ENCODE results near the gene CFAP46.
"Not testable (repeated sequence)": the region's sequence is repeated elsewhere in the genome, so short reads cannot be mapped to it uniquely, and the experiment has no call there.

CFAP46 gene

DNA sequence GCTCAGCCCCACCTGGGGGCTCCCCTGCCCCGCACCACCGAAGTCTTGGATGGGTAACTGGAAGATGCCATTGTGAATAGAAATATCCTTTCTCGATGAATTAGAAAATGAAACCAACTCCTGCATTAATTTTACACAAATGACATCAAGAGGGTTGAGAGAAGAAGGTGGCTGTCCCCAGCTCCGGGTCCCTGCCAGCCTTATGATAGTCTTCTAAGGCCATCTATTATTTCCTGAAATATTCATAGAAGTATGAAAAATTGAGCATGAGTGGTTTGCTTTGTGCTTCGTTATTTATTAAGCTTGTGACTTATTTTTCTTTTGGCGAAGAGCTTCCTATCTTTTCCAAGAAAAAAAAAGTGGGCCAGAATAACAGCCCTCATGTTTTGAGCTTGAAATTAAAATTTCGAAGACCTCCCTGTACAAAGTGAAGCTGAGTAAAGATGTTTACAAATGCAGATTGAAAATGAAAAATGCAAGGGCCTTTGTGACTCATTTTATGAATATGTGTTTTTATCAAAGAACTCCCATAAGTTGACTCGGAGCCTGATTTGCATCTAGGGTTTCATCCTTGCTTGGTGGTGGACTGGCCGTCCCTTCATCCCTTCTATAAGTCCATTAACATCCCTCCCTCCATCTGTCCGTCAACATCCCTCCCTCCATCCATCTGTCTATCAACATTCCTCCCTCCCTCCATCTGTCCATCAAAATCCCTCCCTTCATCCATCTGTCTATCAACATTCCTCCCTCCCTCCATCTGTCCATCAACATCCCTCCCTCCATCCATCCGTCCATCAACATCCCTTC lies 20.5 kb upstream of the CFAP46 start:
- DNase-seq = no peak

GRCh38 chr10:132961787-132962622 lies 19.6 kb upstream of the CFAP46 start:
- no peak for DNase-seq

GRCh38 chr10:132961420-132961786 lies 19.0 kb upstream of the CFAP46 start:
- no peak for DNase-seq

- no peak for DNase-seq
These were observed 18.5 kb upstream of the CFAP46 start for GRCh38 chr10:132960631-132961419.

- no peak for DNase-seq
These were observed 17.7 kb upstream of the CFAP46 start for GRCh38 chr10:132960071-132960472.

DNA sequence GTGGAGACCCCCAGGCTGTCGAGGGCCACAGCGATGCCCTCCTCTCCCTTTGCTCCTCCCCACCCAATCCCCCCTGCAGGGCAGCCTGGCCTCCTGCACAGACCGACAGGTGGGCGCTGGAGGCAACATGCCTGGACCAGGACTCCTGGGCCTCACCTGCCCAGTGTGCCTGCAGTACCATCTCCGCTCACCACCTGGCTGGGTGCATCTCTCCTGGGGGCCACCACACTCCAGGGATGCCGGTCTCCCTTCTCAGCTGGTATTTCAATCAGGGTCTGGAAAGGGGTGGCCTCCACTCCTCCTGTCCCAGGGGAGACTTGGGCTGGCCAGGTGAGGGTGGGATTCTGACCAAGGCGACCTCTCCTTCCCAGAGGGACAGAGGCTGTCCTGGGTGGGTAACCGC lies 17.2 kb upstream of the CFAP46 start:
- DNase-seq = no peak

DNA sequence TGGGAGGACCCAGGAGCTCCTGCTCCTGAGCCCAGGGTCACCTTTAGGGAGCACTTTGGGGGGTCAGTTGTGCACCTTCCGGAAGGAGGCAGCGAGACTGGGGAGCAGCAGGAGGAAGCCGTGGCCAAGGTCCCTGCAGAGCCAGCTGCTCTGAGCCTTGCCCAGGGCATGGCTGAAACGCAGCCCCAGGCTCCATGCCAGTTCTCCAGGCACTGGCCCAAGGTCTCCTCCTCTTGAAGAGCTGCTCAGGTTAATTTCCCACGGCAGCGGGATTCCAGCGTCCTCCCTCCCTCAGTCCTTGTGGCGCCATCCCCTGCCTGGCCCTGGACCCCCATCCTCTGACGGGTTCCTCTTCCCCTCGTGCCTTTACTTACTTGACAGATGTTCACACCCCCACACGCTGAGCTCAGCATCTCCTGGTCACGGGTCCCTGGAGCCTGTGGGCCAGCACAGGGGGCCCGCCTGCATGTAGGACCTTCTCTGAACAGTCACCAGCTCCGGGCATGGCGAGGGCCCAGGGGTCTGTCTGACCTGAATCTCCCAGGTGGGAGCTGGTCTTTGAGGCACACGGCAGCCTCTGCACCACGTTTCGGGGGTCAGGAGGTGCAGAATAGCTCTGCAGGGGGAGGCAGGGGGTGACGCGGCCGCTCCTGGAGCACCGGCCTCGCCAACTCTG lies 16.7 kb upstream of the CFAP46 start:
- no peak for DNase-seq

GRCh38 chr10:132957981-132958882 lies 15.9 kb upstream of the CFAP46 start:
- no peak for DNase-seq

- DNase-seq = no peak
These were observed 14.8 kb upstream of the CFAP46 start for GRCh38 chr10:132957131-132957530.

- DNase-seq = not testable (repeated sequence)
These were observed 13.9 kb upstream of the CFAP46 start for GRCh38 chr10:132956259-132956658.

DNA sequence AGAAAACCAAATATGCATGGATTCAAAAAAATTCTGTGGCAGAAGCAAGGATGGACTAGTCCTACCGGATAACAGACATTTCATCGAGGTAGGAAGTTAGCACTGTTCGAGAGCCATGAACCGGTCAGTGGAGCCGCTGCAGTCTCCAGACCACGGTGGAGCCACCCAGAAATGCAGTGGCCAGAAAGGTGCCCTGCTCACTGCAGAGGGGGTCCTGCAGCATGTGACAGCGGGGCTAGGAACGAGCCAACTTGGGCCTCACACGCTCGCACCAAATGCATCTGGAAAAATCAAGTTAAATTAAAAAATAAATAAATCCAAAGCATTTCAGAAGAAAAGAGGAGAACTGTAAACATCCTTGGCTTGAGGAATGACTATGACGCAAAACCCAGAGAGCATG lies 13.1 kb upstream of the CFAP46 start:
- DNase-seq = no peak

GRCh38 chr10:132953428-132953827 lies 11.1 kb upstream of the CFAP46 start:
- DNase-seq = no peak

DNA sequence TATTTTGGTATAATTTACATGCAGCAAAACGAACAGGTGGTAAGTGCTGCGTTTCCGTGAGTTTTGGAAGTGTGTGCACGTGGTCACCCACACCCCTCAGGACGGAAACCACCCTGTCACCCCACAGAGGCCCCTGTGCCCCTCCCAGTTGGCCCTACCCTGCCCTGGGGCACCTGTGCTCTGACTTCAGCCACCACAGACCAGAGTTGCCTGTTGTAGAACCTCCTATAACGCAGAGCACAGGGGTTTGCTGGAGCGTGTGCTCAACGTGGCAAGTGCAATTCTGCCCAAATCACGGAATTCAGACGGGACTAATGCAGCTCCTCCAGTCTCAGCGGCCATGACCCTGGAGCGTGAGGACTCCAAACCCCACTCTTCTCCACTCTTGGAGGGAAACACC lies 9.6 kb upstream of the CFAP46 start:
- DNase-seq = no peak

- DNase-seq = no peak
These were observed 6.0 kb upstream of the CFAP46 start for GRCh38 chr10:132948351-132948750.

DNA sequence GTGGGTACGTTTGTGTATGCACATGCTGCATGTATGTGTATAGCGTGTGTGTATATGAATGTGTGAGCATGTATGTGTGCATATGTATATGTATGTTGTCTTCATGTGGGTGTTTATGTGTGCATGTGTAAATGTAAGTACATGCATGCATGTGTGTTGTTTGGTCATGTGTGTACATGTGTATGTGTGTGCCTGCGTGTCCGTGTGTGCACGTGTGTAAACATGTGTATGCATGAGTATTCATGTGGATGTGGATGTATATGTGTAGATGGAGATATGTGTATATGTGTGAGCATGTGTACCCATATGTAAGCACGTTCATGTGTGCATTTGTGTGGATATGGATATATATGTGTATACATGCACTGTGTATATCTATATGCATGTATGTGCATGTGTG lies 5.5 kb upstream of the CFAP46 start:
- no peak for DNase-seq

DNA sequence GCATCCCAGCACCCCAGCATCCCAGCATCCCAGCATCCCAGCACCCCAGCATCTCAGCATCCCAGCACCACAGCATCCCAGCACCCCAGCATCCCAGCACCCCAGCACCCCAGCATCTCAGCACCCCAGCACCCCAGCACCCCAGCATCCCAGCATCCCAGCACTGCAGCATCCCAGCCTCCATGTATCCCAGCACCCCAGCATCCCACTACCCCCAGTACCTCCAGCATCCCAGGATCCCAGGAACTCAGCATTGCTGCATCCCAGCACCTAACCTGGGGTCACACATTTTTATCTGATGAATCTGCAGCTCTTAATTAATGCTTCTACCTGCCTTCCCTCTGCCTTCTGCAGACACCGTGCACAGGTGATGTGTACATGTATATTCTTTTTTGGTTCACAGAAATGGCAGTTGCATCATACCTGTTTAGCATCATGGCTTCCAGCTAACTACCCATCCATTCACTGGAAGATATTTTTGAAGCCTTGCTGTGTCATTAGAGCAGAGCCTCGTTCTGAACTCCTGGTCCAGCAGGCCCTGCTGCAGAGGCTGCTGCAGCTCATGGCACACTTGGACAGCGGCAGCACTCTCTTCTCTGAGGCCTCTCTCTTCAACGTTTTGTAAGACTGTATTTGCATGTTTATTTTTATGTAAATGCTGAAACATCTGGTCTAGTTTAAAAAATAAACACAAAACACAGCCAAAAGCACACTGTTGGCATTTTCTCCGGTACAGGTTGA lies 4.6 kb upstream of the CFAP46 start:
- DNase-seq = no peak

- DNase-seq = no peak
These were observed 3.9 kb upstream of the CFAP46 start for GRCh38 chr10:132946311-132946710.

DNA sequence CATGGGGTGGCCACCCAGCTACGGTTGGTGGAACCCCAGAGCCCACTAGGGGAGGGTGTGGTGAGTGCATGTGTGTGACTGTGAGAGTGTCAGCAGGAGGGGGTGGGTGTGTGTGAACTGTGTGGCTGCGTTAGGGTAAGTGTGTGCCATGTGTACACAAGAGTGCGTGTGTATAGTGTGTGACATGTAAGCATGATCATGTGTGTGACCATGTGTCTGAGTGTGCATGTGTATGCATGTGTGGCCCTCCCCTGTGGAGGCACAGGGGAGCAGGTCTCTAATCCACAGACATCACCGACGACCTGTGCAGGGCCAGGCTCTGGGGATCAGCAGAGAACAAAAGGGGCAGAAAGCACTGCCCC lies 3.5 kb upstream of the CFAP46 start:
- DNase-seq = no peak

DNA sequence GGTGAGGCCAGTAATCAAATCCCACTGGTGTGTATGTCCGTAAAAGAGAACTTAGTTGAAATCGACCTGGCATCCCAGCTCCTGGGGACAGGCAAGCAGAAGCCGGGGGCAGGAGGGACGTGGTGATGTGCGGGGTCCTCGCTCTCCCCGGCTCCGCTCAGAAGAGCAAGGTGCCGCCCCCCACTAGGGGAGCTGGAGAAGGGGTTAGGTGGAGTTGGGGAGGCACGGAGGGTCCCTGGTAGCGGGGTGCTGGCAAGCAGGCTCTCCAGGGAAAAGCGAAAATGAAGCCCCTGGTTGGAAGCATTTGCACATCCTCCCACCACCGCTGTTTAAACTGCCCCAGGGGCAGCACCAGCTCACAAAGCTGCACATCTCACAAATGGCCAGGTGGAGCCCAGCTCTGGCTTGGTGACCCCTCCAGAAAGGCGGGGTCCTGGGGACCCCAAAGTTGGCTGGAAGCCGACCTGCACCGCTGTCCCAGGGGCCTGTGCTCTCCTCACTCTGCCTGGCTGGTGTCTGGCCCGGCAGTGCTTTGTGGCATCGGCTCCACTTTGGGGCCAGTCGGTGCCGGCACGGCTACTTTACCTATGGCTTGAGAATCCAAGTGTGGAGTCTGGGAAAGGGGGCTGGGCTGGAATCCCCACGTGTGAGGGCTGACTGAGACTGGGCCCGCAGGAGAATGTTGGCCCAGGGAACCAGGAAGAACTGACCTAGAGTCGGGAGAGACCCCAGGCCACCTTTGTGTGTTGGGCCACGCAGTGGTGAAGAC lies 2.9 kb upstream of the CFAP46 start:
- DNase-seq = no peak

DNA sequence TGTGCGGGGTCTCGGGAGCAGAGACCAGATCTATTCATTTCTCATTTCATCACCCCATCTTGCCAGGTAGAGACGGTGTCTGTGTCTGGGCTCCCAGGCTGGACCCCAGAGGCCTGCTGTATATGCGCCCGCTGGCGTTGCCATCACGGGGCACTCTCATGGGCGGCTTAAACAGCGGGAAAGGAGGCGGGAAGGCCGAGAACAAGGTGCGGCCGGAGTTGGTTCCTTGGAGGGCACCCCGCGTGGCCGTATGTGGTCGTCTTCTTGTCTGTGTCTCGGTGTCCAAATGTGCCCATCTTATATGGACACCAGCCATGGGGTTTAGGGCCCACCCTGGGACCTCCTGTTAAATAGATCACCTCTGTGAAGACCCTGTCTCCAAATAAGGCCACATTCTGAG lies 2.1 kb upstream of the CFAP46 start:
- no peak for DNase-seq
